Measurements from ENCODE around the gene SASS6. TPM values are rescaled to one million over a fixed set of nuclear protein-coding genes. Genes with fewer than 3 reads are reported as not detected.
"Not testable (repeated sequence)": the region's sequence is repeated elsewhere in the genome, so short reads cannot be mapped to it uniquely, and the experiment has no call there.

The SASS6 gene
- total RNA-seq, 2 experiments from 2014 or later = 12.1 to 18.7 TPM

DNA sequence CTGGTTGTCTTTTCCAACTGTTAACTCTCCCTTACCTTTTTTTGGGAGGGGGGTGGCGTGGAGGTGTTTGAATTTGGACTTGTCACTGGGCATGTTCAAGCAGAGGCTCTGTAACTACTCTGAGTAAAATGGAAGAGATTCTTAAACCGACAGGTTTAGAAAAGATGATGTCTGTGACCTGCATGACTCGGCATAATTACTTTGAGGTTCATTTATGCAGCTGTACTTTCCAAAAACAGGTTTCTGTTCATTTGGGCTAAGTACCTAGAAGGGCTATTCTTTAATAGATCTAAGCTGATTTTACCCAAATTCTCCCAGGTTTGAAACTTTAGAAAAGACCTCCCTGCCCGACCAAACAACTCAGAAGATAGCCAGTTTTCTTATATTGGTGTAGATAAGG is 82.6 kb downstream of the SASS6 start:
- peaks cover 36% of the 10 kb centered on the region; the same call in 1 of the 2 replicates for H4K20me1 ChIP-seq (ENCODE audit: insufficient read depth, low read length)
- TF ChIP-seq, protein P1, sequence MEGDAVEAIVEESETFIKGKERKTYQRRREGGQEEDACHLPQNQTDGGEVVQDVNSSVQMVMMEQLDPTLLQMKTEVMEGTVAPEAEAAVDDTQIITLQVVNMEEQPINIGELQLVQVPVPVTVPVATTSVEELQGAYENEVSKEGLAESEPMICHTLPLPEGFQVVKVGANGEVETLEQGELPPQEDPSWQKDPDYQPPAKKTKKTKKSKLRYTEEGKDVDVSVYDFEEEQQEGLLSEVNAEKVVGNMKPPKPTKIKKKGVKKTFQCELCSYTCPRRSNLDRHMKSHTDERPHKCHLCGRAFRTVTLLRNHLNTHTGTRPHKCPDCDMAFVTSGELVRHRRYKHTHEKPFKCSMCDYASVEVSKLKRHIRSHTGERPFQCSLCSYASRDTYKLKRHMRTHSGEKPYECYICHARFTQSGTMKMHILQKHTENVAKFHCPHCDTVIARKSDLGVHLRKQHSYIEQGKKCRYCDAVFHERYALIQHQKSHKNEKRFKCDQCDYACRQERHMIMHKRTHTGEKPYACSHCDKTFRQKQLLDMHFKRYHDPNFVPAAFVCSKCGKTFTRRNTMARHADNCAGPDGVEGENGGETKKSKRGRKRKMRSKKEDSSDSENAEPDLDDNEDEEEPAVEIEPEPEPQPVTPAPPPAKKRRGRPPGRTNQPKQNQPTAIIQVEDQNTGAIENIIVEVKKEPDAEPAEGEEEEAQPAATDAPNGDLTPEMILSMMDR (conservative IDR thresholded peaks at IDR 0.05; ENCODE audit: low read length) = no peak
- TF ChIP-seq EZH2phosphoT487 (IDR thresholded peaks at IDR 0.05; ENCODE audit: borderline replicate concordance, low read depth, low read length) = no peak
- ChIA-PET POLR2A (no interaction called here), CTCF (ENCODE audit: unreplicated experiment) (no interaction called here)
- no peak overlapping the region for H2AFZ ChIP-seq (ENCODE audit: low read length)
- no TSS peak for BruUV-seq (replicated peaks)
- H3K4me1 ChIP-seq (ENCODE audit: insufficient read depth, low read length, poor library complexity, severe bottlenecking) = peaks cover 48% of the 10 kb centered on the region
- intact Hi-C loops (cut with micrococcal nuclease; ENCODE audit: unreplicated experiment) = no loop called here
- H3K4me3 ChIP-seq (ENCODE audit: low read depth, low read length, poor library complexity, severe bottlenecking) = no peak overlapping the region
- no peak overlapping the region for H3K27ac ChIP-seq (ENCODE audit: low read depth, low read length, poor library complexity, severe bottlenecking)
- H3K36me3 ChIP-seq (ENCODE audit: insufficient read depth, low read length) = peaks cover 63% of the 10 kb centered on the region
- H3K9me2 ChIP-seq (ENCODE audit: insufficient read depth, low read length) = no peaks in the 10 kb centered on the region
- peak overlapping the region; percentile 20; the same call in 1 of the 2 replicates for H3K4me2 ChIP-seq (ENCODE audit: low read length)
- no peak for DNase-seq (ENCODE audit: low spot score)
- H3K79me2 ChIP-seq (ENCODE audit: insufficient read depth, low read depth, low read length) = peaks cover 94% of the 10 kb centered on the region
- H3K9me3 ChIP-seq (ENCODE audit: low read length) = peaks cover 6% of the 10 kb centered on the region

- peaks cover 99% of the 10 kb centered on the region for H3K79me2 ChIP-seq (ENCODE audit: insufficient read depth, low read depth, low read length)
- H3K4me2 ChIP-seq (ENCODE audit: low read length) = peak overlapping the region; percentile 69
- intact Hi-C loops (cut with micrococcal nuclease; ENCODE audit: unreplicated experiment); H3K9me2 ChIP-seq (ENCODE audit: insufficient read depth, low read length); DNase-seq (ENCODE audit: low spot score); CTCF ChIA-PET (ENCODE audit: unreplicated experiment); H2AFZ ChIP-seq (ENCODE audit: low read length); BruUV-seq (replicated peaks): not testable (repeated sequence)
- peaks cover 63% of the 10 kb centered on the region for H3K36me3 ChIP-seq (ENCODE audit: insufficient read depth, low read length)
- peak overlapping the region; percentile 53 for H3K4me3 ChIP-seq (ENCODE audit: low read depth, low read length, poor library complexity, severe bottlenecking)
- POLR2A ChIA-PET = interaction anchor here (0.6 to 1.4 kb wide), 3 partner anchors 9 to 407 kb away, joined by 3 to 8 read pairs (median 5); no protein-coding TSS in a partner anchor
- peak overlapping the region; percentile 58 for H3K27ac ChIP-seq (ENCODE audit: low read depth, low read length, poor library complexity, severe bottlenecking)
- H4K20me1 ChIP-seq (ENCODE audit: insufficient read depth, low read length) = peaks cover 30% of the 10 kb centered on the region; the same call in 1 of the 2 replicates
- H3K4me1 ChIP-seq (ENCODE audit: insufficient read depth, low read length, poor library complexity, severe bottlenecking) = peaks cover 51% of the 10 kb centered on the region
- H3K9me3 ChIP-seq (ENCODE audit: low read length) = peaks cover 20% of the 10 kb centered on the region
Measured at GRCh38 chr1:100047235-100047708, 85.5 kb downstream of the SASS6 start.

DNA sequence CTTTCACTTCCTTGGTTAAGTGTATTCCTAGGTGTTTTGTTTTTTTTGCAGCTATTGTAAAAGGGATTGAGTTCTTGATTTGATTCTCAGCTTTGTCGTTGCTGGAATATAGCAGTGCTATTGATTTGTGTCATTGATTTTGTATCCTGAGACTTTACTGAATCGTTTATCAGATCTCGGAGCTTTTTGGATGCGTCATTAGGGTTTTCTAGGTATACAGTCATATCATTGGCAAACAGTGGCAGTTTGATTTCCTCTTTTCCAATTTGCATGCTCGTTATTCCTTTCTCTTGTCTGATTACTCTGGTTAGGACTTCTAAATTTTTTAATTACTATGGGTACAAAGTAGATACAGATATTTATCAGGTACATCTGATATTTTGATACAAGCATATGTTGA is 87.5 kb downstream of the SASS6 start:
- POLR2A ChIA-PET = interaction anchor here (1.0 kb wide), 1 partner anchor 8 kb away, joined by 3 read pairs; no protein-coding TSS in a partner anchor

More for the DNA sequence above, 87.5 kb downstream of the SASS6 start:
- Histone ChIP-seq H3K4me3 (ENCODE audit: low read depth, low read length, poor library complexity, severe bottlenecking) (no peak overlapping the region), H3K4me2 (ENCODE audit: low read length) (no peak overlapping the region), H4K20me1 (ENCODE audit: insufficient read depth, low read length) (peaks cover 50% of the 10 kb centered on the region; the same call in 1 of the 2 replicates), H3K9me3 (ENCODE audit: low read length) (peaks cover 20% of the 10 kb centered on the region), H2AFZ (ENCODE audit: low read length) (no peak overlapping the region), H3K9me2 (ENCODE audit: insufficient read depth, low read length) (no peaks in the 10 kb centered on the region), H3K36me3 (ENCODE audit: insufficient read depth, low read length) (peaks cover 52% of the 10 kb centered on the region), H3K79me2 (ENCODE audit: insufficient read depth, low read depth, low read length) (peaks cover 100% of the 10 kb centered on the region), H3K27ac (ENCODE audit: low read depth, low read length, poor library complexity, severe bottlenecking) (no peak overlapping the region), H3K4me1 (ENCODE audit: insufficient read depth, low read length, poor library complexity, severe bottlenecking) (peaks cover 69% of the 10 kb centered on the region)
- DNase-seq (ENCODE audit: low spot score) = no peak
- CTCF ChIA-PET (ENCODE audit: unreplicated experiment) = no interaction called here
- TF ChIP-seq, protein P1 (conservative IDR thresholded peaks at IDR 0.05; ENCODE audit: low read length) = no peak
- no peak for TF ChIP-seq EZH2phosphoT487 (IDR thresholded peaks at IDR 0.05; ENCODE audit: borderline replicate concordance, low read depth, low read length)
- TSS peak; percentile 17 for BruUV-seq (replicated peaks)
- intact Hi-C loops (cut with micrococcal nuclease; ENCODE audit: unreplicated experiment) = no loop called here
